ENCODE results near the gene KBTBD3.

- peak; percentile 32; the same call in 2 of the 3 replicates for TF ChIP-seq CTCF (IDR thresholded peaks at IDR 0.05)
- no peak for TF ChIP-seq RCOR1 (IDR thresholded peaks at IDR 0.05; ENCODE audit: low read depth, low read length)
- TF ChIP-seq JUNB (IDR thresholded peaks at IDR 0.05) = no peak
- TF ChIP-seq, protein P1, sequence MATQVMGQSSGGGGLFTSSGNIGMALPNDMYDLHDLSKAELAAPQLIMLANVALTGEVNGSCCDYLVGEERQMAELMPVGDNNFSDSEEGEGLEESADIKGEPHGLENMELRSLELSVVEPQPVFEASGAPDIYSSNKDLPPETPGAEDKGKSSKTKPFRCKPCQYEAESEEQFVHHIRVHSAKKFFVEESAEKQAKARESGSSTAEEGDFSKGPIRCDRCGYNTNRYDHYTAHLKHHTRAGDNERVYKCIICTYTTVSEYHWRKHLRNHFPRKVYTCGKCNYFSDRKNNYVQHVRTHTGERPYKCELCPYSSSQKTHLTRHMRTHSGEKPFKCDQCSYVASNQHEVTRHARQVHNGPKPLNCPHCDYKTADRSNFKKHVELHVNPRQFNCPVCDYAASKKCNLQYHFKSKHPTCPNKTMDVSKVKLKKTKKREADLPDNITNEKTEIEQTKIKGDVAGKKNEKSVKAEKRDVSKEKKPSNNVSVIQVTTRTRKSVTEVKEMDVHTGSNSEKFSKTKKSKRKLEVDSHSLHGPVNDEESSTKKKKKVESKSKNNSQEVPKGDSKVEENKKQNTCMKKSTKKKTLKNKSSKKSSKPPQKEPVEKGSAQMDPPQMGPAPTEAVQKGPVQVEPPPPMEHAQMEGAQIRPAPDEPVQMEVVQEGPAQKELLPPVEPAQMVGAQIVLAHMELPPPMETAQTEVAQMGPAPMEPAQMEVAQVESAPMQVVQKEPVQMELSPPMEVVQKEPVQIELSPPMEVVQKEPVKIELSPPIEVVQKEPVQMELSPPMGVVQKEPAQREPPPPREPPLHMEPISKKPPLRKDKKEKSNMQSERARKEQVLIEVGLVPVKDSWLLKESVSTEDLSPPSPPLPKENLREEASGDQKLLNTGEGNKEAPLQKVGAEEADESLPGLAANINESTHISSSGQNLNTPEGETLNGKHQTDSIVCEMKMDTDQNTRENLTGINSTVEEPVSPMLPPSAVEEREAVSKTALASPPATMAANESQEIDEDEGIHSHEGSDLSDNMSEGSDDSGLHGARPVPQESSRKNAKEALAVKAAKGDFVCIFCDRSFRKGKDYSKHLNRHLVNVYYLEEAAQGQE (IDR thresholded peaks at IDR 0.05) = no peak
- TF ChIP-seq MAFK (IDR thresholded peaks at IDR 0.05; ENCODE audit: partially characterized antibody) = no peak
- TF ChIP-seq NFE2L2 (conservative IDR thresholded peaks at IDR 0.05; ENCODE audit: low read length) = no peak
- no peak for TF ChIP-seq SMC3 (IDR thresholded peaks at IDR 0.05)
- no peak for TF ChIP-seq RAD21 (conservative IDR thresholded peaks at IDR 0.05 in 1 of 2, IDR thresholded peaks at IDR 0.05 in 1 of 2)
- TF ChIP-seq MAZ (IDR thresholded peaks at IDR 0.05; ENCODE audit: borderline replicate concordance, low read depth, low read length) = no peak
- no peak for TF ChIP-seq EP300 (IDR thresholded peaks at IDR 0.05)
- no peak for TF ChIP-seq ZSCAN20 (CRISPR knock-in tag; IDR thresholded peaks at IDR 0.05)
- no peak for TF ChIP-seq BHLHE40 (IDR thresholded peaks at IDR 0.05; ENCODE audit: low read depth, low read length)
- TF ChIP-seq CEBPB (IDR thresholded peaks at IDR 0.05) = peak; percentile 45 to 77; a peak in 2 of 4 replicates
- TF ChIP-seq MAX (IDR thresholded peaks at IDR 0.05) = no peak
Observed at GRCh38 chr11:106076919-106077608, at the start of gene KBTBD3.

All from A549 (cell line).